ENCODE data around the gene RASEF. TPM values are rescaled to one million over a fixed set of nuclear protein-coding genes. Genes with fewer than 3 reads are reported as not detected.

RASEF gene
- total RNA-seq, 2 donors from 2014 or later = 36.4 to 125 TPM

GRCh38 chr9:83034026-83034425 is 28.9 kb downstream of the RASEF start:
- intact Hi-C loops (cut with DNase I) = no loop called here
- H3K36me3 ChIP-seq = no peaks in the 10 kb centered on the region
- no peaks in the 10 kb centered on the region for H3K9me3 ChIP-seq
- no peak overlapping the region for H3K27ac ChIP-seq
- H3K4me1 ChIP-seq (replicated peaks) = no peaks in the 10 kb centered on the region
- H3K4me3 ChIP-seq = no peak overlapping the region
- DNase-seq (ENCODE audit: low spot score) = no peak
- no peaks in the 10 kb centered on the region for H3K27me3 ChIP-seq (replicated peaks; ENCODE audit: insufficient read depth)
- 39% methylated on average over 1 of the region's 1 CpG for whole genome bisulfite sequencing
- no peak for TF ChIP-seq POLR2AphosphoS5 (IDR thresholded peaks at IDR 0.05)
- no peak for TF ChIP-seq POLR2A (IDR thresholded peaks at IDR 0.05)
- TF ChIP-seq, protein P1, sequence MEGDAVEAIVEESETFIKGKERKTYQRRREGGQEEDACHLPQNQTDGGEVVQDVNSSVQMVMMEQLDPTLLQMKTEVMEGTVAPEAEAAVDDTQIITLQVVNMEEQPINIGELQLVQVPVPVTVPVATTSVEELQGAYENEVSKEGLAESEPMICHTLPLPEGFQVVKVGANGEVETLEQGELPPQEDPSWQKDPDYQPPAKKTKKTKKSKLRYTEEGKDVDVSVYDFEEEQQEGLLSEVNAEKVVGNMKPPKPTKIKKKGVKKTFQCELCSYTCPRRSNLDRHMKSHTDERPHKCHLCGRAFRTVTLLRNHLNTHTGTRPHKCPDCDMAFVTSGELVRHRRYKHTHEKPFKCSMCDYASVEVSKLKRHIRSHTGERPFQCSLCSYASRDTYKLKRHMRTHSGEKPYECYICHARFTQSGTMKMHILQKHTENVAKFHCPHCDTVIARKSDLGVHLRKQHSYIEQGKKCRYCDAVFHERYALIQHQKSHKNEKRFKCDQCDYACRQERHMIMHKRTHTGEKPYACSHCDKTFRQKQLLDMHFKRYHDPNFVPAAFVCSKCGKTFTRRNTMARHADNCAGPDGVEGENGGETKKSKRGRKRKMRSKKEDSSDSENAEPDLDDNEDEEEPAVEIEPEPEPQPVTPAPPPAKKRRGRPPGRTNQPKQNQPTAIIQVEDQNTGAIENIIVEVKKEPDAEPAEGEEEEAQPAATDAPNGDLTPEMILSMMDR (IDR thresholded peaks at IDR 0.05) = no peak

DNA sequence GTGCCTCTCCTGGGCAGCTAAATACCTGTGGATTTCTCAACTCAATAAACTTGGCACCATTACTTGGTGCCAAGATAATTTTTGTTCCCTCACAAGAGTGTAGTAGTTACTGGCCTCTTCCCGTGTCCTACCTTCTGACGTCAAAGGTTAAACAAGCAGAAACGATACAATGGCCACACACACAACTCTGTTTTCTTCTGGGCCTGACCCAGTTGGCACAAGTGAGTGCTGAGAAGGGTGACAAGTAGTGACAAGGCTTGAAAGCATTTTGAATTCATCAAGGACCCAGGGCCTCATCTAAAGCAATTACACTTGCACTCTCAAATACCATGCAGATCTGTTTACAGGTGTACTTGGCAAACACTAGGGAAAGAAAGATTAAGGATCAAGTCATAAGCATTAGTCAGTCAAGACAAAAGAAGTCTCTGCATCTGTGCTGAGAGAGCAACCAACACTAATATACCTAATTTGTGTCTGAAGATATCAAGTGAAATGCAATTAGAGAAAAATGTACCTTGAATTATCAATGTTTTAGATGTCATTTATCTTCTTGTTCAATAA is 30.8 kb downstream of the RASEF start:
- 43% methylated on average over 3 of the region's 3 CpGs for WGBS

GRCh38 chr9:83030391-83031107 is 32.4 kb downstream of the RASEF start:
- Histone ChIP-seq H3K9me3 (no peaks in the 10 kb centered on the region), H3K27ac (no peak overlapping the region), H3K4me1 (replicated peaks) (no peaks in the 10 kb centered on the region), H3K36me3 (no peaks in the 10 kb centered on the region), H3K4me3 (no peak overlapping the region), H3K27me3 (replicated peaks; ENCODE audit: insufficient read depth) (no peaks in the 10 kb centered on the region)
- TF ChIP-seq POLR2AphosphoS5 (IDR thresholded peaks at IDR 0.05) (no peak), POLR2A (IDR thresholded peaks at IDR 0.05) (no peak)
- TF ChIP-seq, protein P1 (IDR thresholded peaks at IDR 0.05) = no peak
- no peak for DNase-seq (ENCODE audit: low spot score)
- WGBS = 74% methylated on average over 6 of the region's 6 CpGs
- intact Hi-C loops (cut with DNase I) = no loop called here

More for the DNA sequence above, 30.8 kb downstream of the RASEF start:
- no peak for DNase-seq (ENCODE audit: low spot score)
- Histone ChIP-seq H3K4me1 (replicated peaks) (no peaks in the 10 kb centered on the region), H3K27me3 (replicated peaks; ENCODE audit: insufficient read depth) (no peaks in the 10 kb centered on the region), H3K27ac (no peak overlapping the region), H3K4me3 (no peak overlapping the region), H3K36me3 (no peaks in the 10 kb centered on the region), H3K9me3 (no peaks in the 10 kb centered on the region)
- TF ChIP-seq POLR2AphosphoS5 (IDR thresholded peaks at IDR 0.05) (no peak), POLR2A (IDR thresholded peaks at IDR 0.05) (no peak)
- TF ChIP-seq, protein P1 (IDR thresholded peaks at IDR 0.05) = no peak
- intact Hi-C loops (cut with DNase I) = no loop called here

DNA sequence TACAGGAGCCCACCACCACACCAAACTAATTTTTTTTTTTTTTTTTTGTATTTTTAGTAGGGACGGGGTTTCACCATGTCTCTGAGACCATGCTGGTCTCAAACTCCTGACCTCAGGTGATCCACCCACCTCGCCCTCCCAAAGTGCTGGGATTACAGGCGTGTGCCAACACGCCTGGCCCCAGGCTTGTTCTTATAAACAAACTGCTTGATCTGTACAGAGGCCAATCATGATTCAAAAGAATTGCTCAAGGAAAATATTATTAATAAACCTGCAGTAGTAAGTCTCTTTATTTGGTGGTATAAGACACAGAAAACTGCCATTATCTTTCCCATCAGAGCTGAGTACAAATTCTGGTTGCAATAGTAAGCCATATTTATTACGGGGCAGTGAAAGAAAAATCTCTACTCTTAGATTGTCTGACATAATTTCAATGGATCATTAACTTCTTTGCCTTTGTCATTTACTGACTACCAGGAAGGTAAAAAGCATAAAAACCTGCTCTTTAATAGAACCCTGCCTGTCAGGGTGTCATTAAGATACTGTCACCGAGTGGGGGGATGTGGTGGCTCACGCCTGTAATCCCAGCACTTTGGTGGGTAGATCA is 33.3 kb downstream of the RASEF start:
- TF ChIP-seq, protein P1 (IDR thresholded peaks at IDR 0.05) = no peak
- TF ChIP-seq POLR2A (IDR thresholded peaks at IDR 0.05) = no peak
- no peak for TF ChIP-seq POLR2AphosphoS5 (IDR thresholded peaks at IDR 0.05)
- no peak for DNase-seq (ENCODE audit: low spot score)
- Histone ChIP-seq H3K27ac (no peak overlapping the region), H3K27me3 (replicated peaks; ENCODE audit: insufficient read depth) (no peaks in the 10 kb centered on the region), H3K4me1 (replicated peaks) (no peaks in the 10 kb centered on the region), H3K4me3 (no peak overlapping the region), H3K36me3 (no peaks in the 10 kb centered on the region), H3K9me3 (no peaks in the 10 kb centered on the region)
- intact Hi-C loops (cut with DNase I) = no loop called here
- WGBS = 85% methylated on average over 7 of the region's 7 CpGs

All from prostate gland (tissue), 2 donors.